MM.1S (cell line): Measurements from ENCODE around the gene TMEM109.

ENCODE experiments used
- CTCF ChIP-seq: fragments of 300-600 bp; sonication (generic); IDR thresholded peaks from 2 replicates; pipeline ENCODE4 v1.5.1; 2016; ENCODE audit warnings: antibody characterized with exemption, low read length, mixed read lengths
- EZH2 ChIP-seq: fragments of 300-600 bp; sonication (generic); optimal IDR thresholded peaks from 2 replicates; pipeline ENCODE3; 2017; ENCODE audit warnings: low read depth, mild to moderate bottlenecking, antibody characterized with exemption, low read length, mixed read lengths
- EZH2phosphoT487 ChIP-seq: fragments of 300-600 bp; sonication (generic); IDR thresholded peaks from 2 replicates; pipeline ENCODE4 v1.6.1; 2018; ENCODE audit warnings: antibody characterized with exemption, low read length

GRCh38 chr11:60899977-60900376 is 14.0 kb upstream of the TMEM109 start:
- TF ChIP-seq CTCF (no peak), EZH2 (no peak), EZH2phosphoT487 (no peak)
